GM19468 (cell line): ENCODE results near the gene TECR.
A peak's percentile ranks its signal among the peaks of the same experiment; 100 is the strongest.
"Not testable (repeated sequence)": the region's sequence is repeated elsewhere in the genome, so short reads cannot be mapped to it uniquely, and the experiment has no call there.

Experiments
- ATAC-seq: cut with Tn5 transposase; IDR thresholded peaks from one replicate; pipeline ENCODE4 v1.9.1; 2021; ENCODE audit warnings: mild to moderate bottlenecking, moderate library complexity, moderate number of reproducible peaks; ENCODE audit not compliant: unreplicated experiment; ENCODE audit errors: extremely low read depth

TECR gene

DNA sequence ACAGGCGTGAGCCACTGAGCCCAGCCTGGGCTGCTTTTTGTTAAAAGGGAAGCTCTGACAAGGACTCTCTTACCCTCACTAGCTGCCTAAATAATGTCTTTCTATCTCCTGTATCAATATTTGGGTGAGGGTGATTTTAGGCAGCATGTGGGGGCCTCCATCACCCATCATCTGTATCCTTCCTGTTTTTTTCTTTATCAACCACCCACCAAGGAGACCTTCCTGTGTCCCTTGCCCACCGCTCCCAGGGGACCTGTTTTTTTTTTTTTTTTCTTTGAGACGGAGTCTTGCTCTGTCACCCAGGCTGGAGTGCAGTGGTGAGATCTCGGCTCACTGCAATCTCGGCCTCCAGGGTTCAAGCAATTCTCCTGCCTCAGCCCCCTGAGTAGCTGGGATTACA, 47.9 kb downstream of the TECR start:
- ATAC-seq, result no peak

DNA sequence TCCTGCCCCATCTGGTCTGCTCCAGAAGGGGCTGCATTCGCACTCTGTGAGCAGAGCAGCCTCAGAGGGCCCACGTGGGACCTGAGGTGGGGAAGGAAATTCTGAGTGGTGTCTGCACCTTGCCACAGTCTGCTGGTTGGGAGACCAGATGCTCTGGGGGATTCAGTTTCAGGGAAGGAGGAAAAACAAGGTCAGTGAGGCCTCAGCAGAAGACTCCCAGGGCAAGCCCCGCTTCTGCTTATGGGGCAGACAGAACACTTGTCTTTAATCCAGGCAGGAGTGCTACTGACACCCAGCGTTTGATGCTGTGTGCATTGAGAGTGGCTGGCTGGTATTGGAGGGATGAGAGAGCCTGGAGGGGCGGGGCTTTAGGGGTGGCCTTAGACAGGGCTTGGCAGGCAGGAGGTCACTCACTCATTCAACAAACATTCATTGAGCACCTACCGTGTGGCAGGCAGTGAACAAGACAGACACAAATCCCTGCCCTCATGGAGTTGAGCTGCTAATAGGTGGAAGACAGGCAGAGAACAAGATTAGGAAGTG, 48.6 kb downstream of the TECR start:
- no peak for ATAC-seq

- no peak for ATAC-seq
These were observed 51.3 kb downstream of the TECR start for GRCh38 chr19:14580623-14581237.

DNA sequence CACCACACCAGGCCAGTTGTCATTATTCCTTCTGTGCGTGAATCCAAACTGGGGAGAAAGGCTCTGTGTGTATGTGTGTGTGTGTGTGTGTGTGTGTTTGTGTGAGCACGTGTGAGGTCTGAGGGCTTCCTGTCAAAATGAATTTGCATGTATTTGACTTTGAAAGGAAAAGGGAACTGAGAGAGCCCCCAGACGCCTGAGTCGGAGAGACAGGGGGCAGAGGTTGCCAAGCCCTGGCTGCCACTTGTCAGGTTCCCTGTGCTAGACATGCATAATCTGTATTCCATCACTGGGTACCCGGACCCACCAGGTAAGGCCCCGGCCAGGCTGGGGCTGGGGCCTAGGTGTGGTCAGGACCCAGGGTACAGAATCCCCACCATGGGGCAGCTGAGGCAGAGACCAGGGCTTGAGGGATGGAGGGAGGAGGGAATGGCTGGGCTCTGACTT, 53.5 kb downstream of the TECR start, which contains the start of gene CLEC17A:
Gene CLEC17A, plus strand, starts transcription at position 191 of the 447 bp plus-strand sequence. Its CDS starts 77 bp downstream, at position 268.
- peak; percentile 43 for ATAC-seq

- ATAC-seq, result not testable (repeated sequence)
These were observed 55.0 kb downstream of the TECR start for GRCh38 chr19:14584372-14584771.

GRCh38 chr19:14585187-14585586, 55.8 kb downstream of the TECR start:
- not testable (repeated sequence) for ATAC-seq

- not testable (repeated sequence) for ATAC-seq
These were observed 60.0 kb downstream of the TECR start for GRCh38 chr19:14589433-14589832.

DNA sequence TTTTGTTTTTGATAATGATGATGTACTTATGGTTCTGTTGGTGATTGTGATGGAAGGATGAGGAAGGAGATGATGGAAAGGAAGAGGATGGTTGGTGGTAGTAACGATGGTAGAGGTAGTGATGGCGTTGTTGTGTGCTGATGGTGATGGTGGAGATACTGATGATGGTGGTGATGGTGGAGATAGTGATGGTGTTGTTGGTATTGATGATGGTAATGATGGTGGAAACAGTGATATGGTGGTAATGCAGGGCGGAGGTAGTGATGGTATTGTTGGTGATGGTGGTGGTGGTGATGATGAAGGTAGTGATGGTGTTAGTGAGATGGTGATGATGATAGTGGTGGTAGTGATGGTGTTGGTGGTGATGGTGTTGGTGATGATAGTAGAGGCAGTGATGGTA, 66.2 kb downstream of the TECR start:
- ATAC-seq, result no peak

- no peak for ATAC-seq
These were observed 70.3 kb downstream of the TECR start for GRCh38 chr19:14599548-14600147.

GRCh38 chr19:14603990-14604387, 74.6 kb downstream of the TECR start:
- ATAC-seq, result peak; percentile 19

DNA sequence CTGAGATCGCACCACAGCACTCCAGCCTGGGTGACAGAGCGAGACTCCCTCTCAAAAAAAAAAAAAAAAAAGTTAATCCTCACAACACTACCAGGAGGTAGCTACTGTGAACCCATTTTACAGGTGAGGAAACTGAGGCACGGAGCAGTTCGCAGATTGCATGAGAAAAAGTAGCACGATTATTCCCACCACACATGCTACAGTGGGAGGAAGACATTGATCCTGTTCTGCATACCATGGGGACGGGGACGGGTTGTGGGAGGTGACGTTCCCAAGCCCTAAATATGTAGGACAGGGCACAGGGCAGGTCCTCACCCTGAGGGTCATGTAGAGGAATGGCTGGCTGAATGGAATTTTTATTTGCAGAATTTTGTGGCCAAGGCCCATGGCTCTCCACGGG, 77.2 kb downstream of the TECR start:
- ATAC-seq, result no peak

DNA sequence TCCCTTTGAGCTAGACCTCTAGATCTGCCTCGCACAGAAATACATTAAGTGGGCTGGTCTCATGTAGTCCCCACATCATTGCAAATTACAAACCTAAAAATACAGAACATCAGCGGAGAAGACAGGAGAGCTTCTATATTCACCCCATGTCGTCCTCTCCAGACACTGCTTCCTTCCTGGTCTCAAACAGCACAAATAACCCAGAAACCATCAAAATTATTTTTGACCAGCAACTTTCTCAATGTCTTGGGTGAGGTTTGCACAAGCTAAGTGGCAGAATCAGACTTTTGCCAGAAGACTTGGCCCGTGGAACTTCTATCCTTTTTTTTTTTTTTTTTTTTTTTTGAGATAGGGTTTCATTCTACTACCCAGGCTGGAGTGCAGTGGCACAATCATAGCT, 81.7 kb downstream of the TECR start:
- ATAC-seq, result no peak

DNA sequence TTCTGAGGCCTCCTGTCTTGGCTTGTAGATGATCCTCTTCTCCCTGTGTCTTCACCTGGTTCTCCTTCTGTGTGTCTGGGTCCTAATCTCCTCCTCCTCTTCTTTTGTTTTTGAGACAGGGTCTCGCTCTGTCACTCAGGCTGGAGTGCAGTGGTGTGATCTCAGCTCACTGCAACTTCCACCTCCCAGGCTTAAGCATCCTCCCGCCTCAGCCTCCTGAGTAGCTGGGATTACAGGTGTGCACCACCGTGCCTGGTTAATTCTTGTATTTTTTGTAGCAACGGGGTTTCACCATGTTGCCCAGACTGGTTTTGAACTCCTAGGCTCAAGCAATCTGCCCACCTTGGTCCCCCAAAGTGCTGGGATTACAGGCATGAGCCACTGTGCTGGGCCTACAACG, 82.8 kb downstream of the TECR start:
- not testable (repeated sequence) for ATAC-seq

DNA sequence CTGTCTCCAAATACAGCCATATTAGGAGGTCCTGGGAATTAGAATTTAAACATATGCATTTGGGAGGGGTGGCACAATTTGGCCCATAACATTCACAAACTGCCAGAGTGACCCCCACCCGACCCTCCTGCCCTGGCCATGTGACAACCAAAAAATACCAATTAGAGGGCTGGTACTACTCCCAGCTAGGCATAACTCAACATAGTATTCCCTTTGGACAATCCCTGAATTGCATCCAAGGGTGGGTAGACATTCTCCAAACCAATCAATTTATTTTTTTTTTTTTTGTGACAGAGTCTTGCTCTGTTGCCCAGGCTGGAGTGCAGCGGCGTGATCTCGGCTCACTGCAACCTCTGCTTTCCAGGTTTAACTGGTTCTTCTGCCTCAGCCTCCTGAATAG, 83.3 kb downstream of the TECR start:
- no peak for ATAC-seq

DNA sequence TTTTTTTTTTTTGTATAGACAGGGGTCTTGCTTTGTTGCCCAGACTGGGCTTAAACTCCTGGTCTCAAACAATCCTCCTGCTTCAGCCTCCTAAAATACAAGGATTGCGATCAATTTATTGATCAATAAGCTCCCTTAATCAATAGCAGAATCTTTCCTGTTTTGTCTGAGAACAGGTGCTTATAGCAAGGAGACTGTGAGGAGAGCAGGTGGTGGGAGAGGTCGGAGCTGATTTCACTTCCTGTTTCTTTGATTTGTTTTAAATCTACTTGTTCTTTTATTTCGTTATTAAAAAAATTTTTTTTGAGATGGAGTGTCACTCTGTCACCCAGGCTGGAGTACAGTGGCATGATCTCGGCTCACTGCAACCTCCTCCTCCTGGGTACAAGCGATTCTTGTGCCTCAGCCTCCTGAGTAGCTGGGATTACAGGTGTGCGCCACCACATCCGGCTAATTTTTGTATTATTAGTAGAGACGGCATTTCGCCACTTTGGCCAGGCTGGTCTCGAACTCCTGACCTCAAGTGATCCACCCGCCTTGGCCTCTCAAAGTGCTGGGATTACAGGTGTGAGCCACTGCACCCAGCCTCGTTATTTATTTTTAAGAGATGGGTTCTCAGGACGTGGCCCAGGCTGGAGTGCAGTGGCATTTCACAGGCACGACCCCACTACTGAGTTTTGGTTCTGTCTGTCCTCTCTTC, 84.2 kb downstream of the TECR start:
- not testable (repeated sequence) for ATAC-seq

DNA sequence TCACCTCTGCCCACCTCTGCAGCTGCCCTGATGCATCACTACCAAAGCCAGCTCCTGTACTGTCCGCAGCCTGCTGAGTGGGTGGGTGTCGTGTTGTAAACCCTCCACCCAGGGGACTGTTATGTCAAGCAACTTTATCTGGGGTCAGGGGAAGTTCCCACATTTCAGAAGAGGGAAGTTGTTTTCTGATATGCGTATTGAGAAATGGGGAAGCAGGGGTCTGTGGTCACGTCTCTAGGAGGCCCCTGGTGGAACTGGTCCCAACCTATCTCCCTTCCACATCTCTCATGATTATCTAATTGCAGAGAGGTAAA, 84.7 kb downstream of the TECR start:
- ATAC-seq, result no peak
